ENCODE measurements around the gene LRRC45.
A peak's percentile ranks its signal among the peaks of the same experiment; 100 is the strongest.

Gene LRRC45

DNA sequence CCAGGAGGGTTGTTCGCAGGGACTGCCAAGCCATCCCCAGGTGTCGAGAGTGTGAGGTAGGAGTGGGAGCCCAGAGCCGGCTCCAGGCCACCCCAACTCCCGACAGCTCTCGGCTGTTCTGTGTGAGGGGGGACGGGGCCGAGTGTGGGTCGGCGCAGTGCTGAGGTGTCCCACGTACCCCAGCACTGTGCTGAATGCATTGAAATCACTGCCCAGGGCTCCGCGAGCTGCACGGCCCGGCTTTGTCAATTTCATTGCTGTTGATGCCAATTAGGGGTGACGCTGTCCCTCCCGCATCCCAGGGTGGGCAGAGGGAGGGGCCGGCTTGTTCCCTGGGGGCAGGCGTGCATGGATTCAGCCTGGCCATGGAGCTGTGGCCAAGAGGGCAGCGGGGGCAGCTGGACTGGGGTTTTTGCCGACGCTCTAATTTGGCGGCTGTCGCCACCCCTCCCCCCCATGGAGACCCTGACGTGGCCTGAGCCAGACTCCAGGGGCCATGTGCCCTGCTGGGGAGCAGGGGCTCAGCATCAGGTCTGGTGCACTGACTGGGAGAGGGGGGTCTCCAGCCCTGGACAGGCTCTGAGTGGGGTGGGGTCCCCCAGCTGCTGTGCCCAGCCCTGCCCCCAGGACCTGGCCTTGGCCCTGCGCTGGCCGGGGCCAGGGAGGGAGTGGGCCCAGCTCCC is 14.7 kb upstream of the LRRC45 start:
- DNase-seq (ENCODE audit: low read depth) = no peak

- DNase-seq (ENCODE audit: low read depth) = no peak
Observed at GRCh38 chr17:82008941-82009405, 14.1 kb upstream of the LRRC45 start.

DNA sequence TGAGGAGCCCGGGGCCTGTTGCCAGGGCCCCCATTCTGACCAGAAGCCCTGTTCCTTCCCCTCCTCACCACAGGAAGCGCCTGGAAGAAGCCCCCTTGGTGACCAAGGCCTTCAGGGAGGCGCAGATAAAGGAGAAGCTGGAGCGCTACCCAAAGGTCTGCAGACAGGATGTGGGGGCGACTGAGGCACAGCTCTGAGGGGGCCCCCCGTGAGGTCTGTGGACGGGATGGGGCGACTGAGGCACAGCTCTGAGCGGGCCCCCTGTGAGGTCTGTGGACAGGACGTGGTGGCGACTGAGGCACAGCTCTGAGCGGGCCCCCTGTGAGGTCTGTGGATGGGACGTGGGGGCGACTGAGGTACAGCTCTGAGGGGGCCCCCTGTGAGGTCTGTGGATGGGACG is 13.7 kb upstream of the LRRC45 start:
- DNase-seq (ENCODE audit: low read depth) = no peak

DNA sequence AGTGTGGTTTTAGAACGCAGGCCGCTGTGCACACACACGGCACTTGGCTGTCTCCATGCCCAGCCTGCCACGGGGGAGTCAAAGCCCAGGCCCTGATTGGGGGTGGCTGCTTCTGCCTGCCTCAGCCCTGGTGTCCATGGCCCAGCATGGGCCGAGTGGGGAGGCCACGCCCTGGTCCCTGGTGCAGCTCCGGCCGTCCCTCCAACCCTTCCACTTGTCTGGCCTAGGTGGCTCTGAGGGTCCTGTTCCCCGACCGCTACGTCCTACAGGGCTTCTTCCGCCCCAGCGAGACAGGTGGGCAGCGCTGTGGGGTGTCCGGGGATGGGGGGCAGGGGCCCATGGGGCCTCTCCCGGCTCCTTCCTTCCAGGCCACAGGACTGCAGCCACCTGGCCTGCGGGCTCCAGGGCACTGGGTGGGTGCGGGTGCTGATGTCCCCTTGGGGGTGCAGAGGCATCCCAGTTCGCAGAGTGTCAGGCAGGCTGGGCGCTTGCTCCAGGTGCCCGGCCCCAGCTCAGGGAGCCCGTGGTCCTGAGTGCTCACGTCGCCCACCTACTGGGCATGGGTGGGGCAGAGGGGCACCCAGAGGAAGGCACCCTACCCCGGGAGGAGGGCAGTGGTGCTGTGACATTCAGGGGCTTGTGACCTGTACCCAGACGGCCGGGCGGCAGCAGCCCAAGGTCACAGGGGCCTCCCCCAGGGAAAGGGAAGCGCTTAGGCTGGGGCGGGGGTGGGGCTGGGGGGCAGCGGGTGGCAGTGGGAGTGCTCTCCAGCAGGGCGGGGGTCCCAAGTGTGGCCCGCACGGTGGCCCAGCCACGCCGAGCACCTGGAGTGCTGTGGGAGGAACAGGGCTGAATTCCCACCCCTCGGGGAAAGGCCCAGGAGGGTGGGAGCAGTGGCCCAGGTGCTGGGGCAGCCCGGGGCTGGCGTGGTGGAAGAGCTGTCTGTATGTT is 12.3 kb upstream of the LRRC45 start:
- DNase-seq (ENCODE audit: low read depth) = no peak

DNA sequence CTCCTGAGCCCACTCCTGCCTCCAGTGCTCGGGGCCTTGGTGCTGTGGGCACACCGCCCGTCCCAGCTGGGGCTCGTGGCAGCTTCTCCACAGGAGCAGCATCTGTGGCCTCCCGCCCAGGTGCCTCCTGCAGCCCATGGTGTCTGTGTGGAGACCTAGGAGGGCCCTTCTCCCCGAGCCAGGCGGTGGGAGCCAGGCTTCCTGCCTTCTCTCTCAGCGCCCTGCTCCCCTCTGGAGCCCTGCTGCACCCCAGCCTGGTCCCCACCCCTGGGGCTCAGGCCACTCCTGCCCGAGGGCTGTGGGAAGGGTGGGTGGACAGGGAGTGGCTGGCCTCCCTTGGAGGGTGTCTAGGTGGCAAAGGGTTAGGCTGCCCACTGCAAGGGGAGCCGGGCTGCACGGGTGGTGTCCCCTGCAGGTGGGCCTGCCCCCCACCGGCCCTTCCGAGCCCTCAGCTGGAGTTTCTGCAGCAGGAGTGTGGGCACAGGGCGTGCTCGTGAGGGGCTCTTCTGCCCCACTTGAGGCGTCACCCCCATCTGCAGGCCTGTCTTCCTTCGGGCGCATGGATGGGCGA is 11.4 kb upstream of the LRRC45 start:
- no peak for DNase-seq (ENCODE audit: low read depth)

DNA sequence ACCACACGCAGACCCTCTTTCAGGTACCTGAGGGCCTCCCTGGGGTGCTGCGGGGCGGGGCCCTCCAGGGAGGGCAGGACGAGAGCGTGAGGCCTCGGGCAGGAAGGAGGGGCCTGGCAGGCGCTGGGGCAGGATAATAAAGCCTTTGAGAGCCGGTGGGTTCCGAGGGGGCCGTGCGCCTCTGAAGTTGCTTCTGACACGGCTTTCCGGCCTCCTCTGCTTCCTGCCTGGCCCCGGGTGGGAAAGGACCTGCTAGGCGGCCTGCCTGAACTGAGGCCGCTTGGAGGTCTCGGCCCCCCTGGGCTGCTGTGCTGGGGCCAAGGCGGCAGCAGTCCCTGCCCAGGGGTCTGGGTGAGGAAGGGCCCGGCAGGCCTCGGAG is 10.9 kb upstream of the LRRC45 start:
- no peak for DNase-seq (ENCODE audit: low read depth)

- DNase-seq (ENCODE audit: low read depth) = no peak
Observed at GRCh38 chr17:82012640-82013295, 10.3 kb upstream of the LRRC45 start.

DNA sequence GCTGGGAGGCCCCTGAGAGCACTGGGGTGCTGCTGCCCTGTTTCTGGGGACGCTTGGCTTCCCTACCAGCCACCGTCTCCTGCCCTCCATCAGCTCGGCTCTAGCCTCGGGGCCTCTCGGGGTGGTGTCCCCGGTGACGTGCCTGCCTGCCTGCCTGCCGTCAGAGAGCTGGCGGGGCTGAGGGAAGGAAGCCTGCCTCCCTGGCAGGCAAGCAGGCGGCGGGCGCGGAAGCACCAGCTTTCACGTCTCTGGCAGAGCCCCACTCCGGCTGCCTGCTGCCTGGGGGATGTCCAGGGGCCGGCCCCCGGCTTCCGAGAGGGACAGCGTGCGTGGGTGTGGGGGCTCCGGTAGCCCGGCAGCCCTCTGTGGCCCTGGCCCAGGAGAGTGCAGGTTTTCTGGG is 9.8 kb upstream of the LRRC45 start:
- DNase-seq (ENCODE audit: low read depth) = no peak

DNA sequence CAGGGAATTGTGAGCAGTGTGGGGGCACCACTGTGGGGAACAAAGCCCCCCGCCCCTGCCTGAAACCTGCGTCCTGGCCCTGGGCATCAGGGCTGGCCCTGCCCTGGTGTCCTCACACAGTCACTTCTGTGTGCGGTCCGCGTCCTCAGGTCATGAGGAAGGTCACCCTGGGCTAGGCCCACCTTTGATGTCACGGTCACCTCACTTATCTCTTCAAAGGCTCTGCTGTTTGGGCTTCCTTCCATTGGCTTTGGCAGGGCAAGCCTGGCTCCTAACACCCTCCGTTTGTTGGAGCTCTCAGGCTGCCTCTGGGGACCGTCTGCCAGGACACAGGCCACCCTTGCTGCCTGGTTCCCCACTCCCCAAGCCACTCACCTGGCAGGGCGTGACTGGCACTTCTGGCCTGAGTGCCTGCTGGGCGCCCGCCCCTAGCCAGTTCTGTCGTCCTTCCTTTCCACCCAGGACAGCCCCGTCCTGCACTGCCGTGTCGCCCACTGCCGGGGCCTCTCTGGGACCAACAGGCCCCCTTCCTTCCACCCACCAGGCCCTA is 9.3 kb upstream of the LRRC45 start:
- no peak for DNase-seq (ENCODE audit: low read depth)

DNA sequence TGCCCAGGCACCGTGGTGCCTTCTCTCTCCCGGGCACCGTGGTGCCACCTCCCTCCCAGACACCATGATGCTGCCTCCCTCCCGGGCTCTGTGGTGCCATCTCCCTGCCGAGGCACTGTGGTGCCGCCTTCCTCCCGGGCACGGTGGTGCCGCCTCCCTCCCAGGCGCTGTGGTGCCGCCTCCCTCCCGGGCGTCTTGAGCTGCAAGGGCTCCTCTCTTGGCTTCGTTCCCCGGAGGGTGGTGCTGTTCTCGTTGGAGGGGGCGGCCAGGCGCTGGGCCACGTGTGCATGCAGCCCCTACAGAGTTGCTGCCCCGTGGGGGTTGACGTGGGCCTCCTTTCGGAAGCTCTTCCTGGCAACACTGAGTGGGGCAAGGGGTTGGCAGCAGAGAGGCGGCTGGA is 8.7 kb upstream of the LRRC45 start:
- DNase-seq (ENCODE audit: low read depth) = no peak

DNA sequence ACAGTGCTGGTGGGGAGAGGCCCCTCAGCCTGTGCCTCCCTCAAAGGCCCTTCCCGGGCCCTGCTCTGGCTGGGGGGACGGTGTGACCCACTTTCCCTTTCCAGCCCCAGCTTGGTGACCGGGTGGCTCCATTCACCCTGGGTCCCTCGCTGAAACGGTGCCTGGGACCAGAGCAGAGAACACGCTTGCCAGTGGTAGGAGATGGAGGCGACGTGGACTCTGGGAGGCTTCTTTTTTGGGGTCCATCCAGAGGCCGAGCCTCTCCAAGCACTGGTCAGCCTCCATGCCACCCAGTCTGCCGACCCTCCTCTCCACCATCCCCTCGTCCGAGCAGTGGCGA is 8.2 kb upstream of the LRRC45 start:
- no peak for DNase-seq (ENCODE audit: low read depth)

DNA sequence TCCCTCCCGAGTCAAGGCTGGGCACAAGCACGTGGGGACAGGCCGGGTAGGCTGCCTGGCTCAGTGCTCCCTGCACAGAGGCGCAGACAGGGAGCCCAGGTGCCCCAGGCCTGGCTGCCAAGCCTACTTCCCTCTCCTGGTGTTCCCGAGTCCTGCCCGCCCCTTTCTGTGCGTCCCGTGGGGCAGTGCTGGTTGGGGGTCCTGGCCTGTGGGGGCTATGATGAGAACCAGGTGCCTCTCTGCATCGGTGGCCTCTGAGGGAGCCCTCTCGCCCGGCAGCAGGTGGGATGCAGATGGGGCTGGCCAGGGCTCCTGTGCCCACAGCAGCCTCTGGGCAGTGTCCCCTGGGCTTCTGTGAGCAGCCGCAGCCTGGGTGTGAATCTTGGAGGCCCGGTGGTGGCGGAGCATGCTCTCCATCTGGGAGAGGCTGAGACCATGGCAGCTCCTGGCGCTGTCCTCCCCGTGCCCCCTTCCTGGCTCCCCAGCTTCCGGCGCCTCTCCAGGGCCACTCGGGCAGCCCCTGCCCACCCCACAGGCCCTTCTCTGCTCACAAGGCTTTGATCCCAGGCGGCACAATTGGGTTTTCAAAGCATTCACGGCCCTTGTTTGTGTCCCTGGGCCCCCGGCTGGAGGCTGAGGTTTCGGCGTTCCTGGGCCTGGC is 7.7 kb upstream of the LRRC45 start:
- no peak for DNase-seq (ENCODE audit: low read depth)

- DNase-seq (ENCODE audit: low read depth) = no peak
Observed at GRCh38 chr17:82016061-82016874, 6.8 kb upstream of the LRRC45 start.

GRCh38 chr17:82016875-82017459 is 6.1 kb upstream of the LRRC45 start:
- DNase-seq (ENCODE audit: low read depth) = no peak

GRCh38 chr17:82017612-82018151 is 5.4 kb upstream of the LRRC45 start:
- no peak for DNase-seq (ENCODE audit: low read depth)

- no peak for DNase-seq (ENCODE audit: low read depth)
Observed at GRCh38 chr17:82018152-82018988, 4.7 kb upstream of the LRRC45 start.

GRCh38 chr17:82018989-82019689 is 4.0 kb upstream of the LRRC45 start:
- no peak for DNase-seq (ENCODE audit: low read depth)

- peak; percentile 39 for DNase-seq (ENCODE audit: low read depth)
Observed at GRCh38 chr17:82019690-82020571, 3.2 kb upstream of the LRRC45 start.
